HepG2 (cell line): ENCODE measurements around the gene MISP3. TPM values are rescaled to one million over a fixed set of nuclear protein-coding genes. Genes with fewer than 3 reads are reported as not detected.

Experiments
- ATF2 ChIP-seq: sonication (generic); formaldehyde crosslinking; IDR thresholded peaks from 2 replicates; pipeline ENCODE4 v1.4.0; 2020; ENCODE audit warnings: missing genetic modification reagents
- CCAR2 ChIP-seq: fragments of 200-400 bp; formaldehyde crosslinking; optimal IDR thresholded peaks from 2 replicates; pipeline ENCODE3; 2018; ENCODE audit warnings: low read depth, mild to moderate bottlenecking, low read length, moderate library complexity
- FOXA1 ChIP-seq, 2 experiments: fragments of 450-650 bp in 1 of 2; sonication (generic) in 1 of 2; formaldehyde crosslinking in 1 of 2; IDR thresholded peaks; 2 replicates each; pipeline versions ENCODE4 v1.4.0 to v1.6.1; 2016 to 2020; ENCODE audit warnings: missing genetic modification reagents in 1 of 2
- FOXK2 ChIP-seq: fragments of 450-650 bp; IDR thresholded peaks from 2 replicates; pipeline ENCODE4 v1.6.1; 2016
- GTF3A ChIP-seq: sonication (generic); formaldehyde crosslinking; conservative IDR thresholded peaks from 2 replicates; pipeline ENCODE4 v1.4.0; 2020; ENCODE audit warnings: mild to moderate bottlenecking, missing genetic modification reagents
- HNRNPH1 ChIP-seq: fragments of 200-400 bp; formaldehyde crosslinking; optimal IDR thresholded peaks from 2 replicates; pipeline ENCODE3; 2017; ENCODE audit warnings: mild to moderate bottlenecking, low read depth, low read length
- IRX3 ChIP-seq: sonication (generic); formaldehyde crosslinking; IDR thresholded peaks from 2 replicates; pipeline ENCODE4 v1.8.1; 2023; ENCODE audit warnings: mild to moderate bottlenecking, low read depth, missing genetic modification reagents, borderline replicate concordance
- JUN ChIP-seq: sonication (generic); formaldehyde crosslinking; IDR thresholded peaks from 2 replicates; pipeline ENCODE4 v1.4.0; 2020; ENCODE audit warnings: mild to moderate bottlenecking, missing genetic modification reagents
- NCOA5 ChIP-seq: sonication (generic); formaldehyde crosslinking; IDR thresholded peaks from 2 replicates; pipeline ENCODE4 v1.4.0; 2020; ENCODE audit warnings: missing genetic modification reagents
- PRMT3 ChIP-seq: sonication (generic); formaldehyde crosslinking; IDR thresholded peaks from 2 replicates; pipeline ENCODE4 v1.8.1; 2022; ENCODE audit warnings: low read depth, mild to moderate bottlenecking, moderate library complexity, missing genetic modification reagents, borderline replicate concordance
- RXRB ChIP-seq: IDR thresholded peaks from 2 replicates; pipeline ENCODE4 v1.6.1; 2016; ENCODE audit warnings: borderline replicate concordance, missing genetic modification reagents, missing compliant biosample characterization
- SIN3B ChIP-seq: fragments of 150-350 bp; IDR thresholded peaks from 2 replicates; pipeline ENCODE4 v1.6.1; 2014; ENCODE audit warnings: low read length
- SMARCC2 ChIP-seq: fragments of 450-650 bp; IDR thresholded peaks from 2 replicates; pipeline ENCODE4 v1.6.1; 2017; ENCODE audit warnings: antibody characterized with exemption, mild to moderate bottlenecking
- TFAP4 ChIP-seq: sonication (generic); IDR thresholded peaks from 2 replicates; pipeline ENCODE4 v1.6.1; 2016; ENCODE audit warnings: low read depth, borderline replicate concordance
- TOE1 ChIP-seq: sonication (generic); formaldehyde crosslinking; IDR thresholded peaks from 2 replicates; pipeline ENCODE4 v1.4.0; 2020; ENCODE audit warnings: mild to moderate bottlenecking, missing genetic modification reagents
- ZBTB3 ChIP-seq: sonication (generic); formaldehyde crosslinking; IDR thresholded peaks from 2 replicates; pipeline ENCODE4 v1.4.0; 2020; ENCODE audit warnings: low read depth, mild to moderate bottlenecking, moderate library complexity, missing genetic modification reagents, borderline replicate concordance
- ZNF468 ChIP-seq: sonication (generic); formaldehyde crosslinking; IDR thresholded peaks from 2 replicates; pipeline ENCODE4 v1.8.0; 2022; ENCODE audit warnings: mild to moderate bottlenecking, moderate library complexity, missing genetic modification reagents
- ZNF513 ChIP-seq: sonication (generic); formaldehyde crosslinking; conservative IDR thresholded peaks from 2 replicates; pipeline ENCODE4 v1.5.0; 2020; ENCODE audit warnings: missing genetic modification reagents
- ZNF83 ChIP-seq: sonication (generic); formaldehyde crosslinking; IDR thresholded peaks from 2 replicates; pipeline ENCODE4 v1.4.0; 2020; ENCODE audit warnings: missing genetic modification reagents, mild to moderate bottlenecking, borderline replicate concordance
- polyA plus RNA-seq, 8 experiments: library from polyadenylated mRNA; depleted of rRNA in 3 of 8; stranded (reverse) in 7 of 8; unstranded in 1 of 8; fragments of >200 nt; fragmentation: Illumina TruSeq in 4 of 8; extraction: Trizol in 4 of 8; gene quantifications; 2 replicates each; pipeline versions ENCODE4 v1.2.1 to v1.2.3, GENCODE V29; 2011 to 2016; ENCODE audit warnings: low read depth in 4 of 8, missing spikeins in 1 of 8, mixed read lengths in 1 of 8; ENCODE audit not compliant: insufficient read depth in 1 of 8
- total RNA-seq, 5 experiments: library from RNA; depleted of rRNA; stranded (reverse); fragments of >200 nt; fragmentation: Illumina TruSeq; extraction: Trizol; gene quantifications; 2 replicates each; pipeline ENCODE4 v1.2.3, GENCODE V29; 2016; ENCODE audit warnings: low read depth in 1 of 5

MISP3 gene
- total and polyA plus RNA-seq, 2 of the 13 experiments (the other 11 are each of a cell fraction or from before 2014, with no cell fraction given) = 2.5 to 5.4 TPM

- TF ChIP-seq ZBTB3 (CRISPR knock-in tag) (0 out of 2 replicates have a peak, but pooled peaks have one; percentile 57), FOXK2 (peak; percentile 80; the same call in 1 of the 2 replicates), TFAP4 (no peak), RXRB (CRISPR knock-in tag) (peak; percentile 36; the same call in 1 of the 2 replicates), NCOA5 (CRISPR knock-in tag) (no peak), ZNF83 (CRISPR knock-in tag) (no peak), HNRNPH1 (no peak), JUN (CRISPR knock-in tag) (no peak), ZNF468 (CRISPR knock-in tag) (no peak), PRMT3 (no peak), SIN3B (no peak), TOE1 (CRISPR knock-in tag) (no peak), FOXA1 (IDR thresholded peaks at IDR 0.05) (no peak), FOXA1 (CRISPR knock-in tag; IDR thresholded peaks at IDR 0.05) (peak; percentile 55), SMARCC2 (no peak), GTF3A (CRISPR knock-in tag) (0 out of 2 replicates have a peak, but pooled peaks have one; percentile 8), ATF2 (CRISPR knock-in tag) (no peak; the same call in 1 of the 2 replicates), ZNF513 (CRISPR knock-in tag) (no peak), CCAR2 (no peak), IRX3 (no peak)
Measured at GRCh38 chr19:14080887-14081796, 8.6 kb downstream of the MISP3 start (continued).
